ENCODE measurements around the gene TAT.
"Not testable (repeated sequence)": the region's sequence is repeated elsewhere in the genome, so short reads cannot be mapped to it uniquely, and the experiment has no call there.

DNA sequence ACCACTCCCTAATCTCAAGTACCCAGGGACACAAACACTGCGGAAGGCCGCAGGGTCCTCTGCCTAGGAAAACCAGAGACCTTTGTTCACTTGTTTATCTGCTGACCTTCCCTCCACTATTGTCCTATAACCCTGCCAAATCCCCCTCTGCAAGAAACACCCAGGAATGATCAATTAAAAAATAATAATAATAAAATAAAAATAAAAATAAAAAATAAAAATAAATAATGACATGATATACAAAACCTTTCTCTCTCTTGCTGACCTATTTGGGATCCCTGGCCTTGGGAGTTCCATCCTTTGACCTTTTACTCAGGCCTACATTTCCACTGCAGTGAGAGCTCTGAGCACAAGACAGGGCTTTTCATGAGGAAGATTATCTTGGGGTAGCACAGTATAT is 13.2 kb upstream of the TAT start:
- TF ChIP-seq, protein P1, sequence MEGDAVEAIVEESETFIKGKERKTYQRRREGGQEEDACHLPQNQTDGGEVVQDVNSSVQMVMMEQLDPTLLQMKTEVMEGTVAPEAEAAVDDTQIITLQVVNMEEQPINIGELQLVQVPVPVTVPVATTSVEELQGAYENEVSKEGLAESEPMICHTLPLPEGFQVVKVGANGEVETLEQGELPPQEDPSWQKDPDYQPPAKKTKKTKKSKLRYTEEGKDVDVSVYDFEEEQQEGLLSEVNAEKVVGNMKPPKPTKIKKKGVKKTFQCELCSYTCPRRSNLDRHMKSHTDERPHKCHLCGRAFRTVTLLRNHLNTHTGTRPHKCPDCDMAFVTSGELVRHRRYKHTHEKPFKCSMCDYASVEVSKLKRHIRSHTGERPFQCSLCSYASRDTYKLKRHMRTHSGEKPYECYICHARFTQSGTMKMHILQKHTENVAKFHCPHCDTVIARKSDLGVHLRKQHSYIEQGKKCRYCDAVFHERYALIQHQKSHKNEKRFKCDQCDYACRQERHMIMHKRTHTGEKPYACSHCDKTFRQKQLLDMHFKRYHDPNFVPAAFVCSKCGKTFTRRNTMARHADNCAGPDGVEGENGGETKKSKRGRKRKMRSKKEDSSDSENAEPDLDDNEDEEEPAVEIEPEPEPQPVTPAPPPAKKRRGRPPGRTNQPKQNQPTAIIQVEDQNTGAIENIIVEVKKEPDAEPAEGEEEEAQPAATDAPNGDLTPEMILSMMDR (IDR thresholded peaks at IDR 0.05) = not testable (repeated sequence)
- TF ChIP-seq EZH2, EZH2phosphoT487 (IDR thresholded peaks at IDR 0.05): not testable (repeated sequence)

Data from neural progenitor cell (in vitro differentiated cells).